ENCODE data around the gene LCN9. TPM values are rescaled to one million over a fixed set of nuclear protein-coding genes. Genes with fewer than 3 reads are reported as not detected.

LCN9 gene
- total RNA-seq, 1 experiment from 2014 or later, result not detected

DNA sequence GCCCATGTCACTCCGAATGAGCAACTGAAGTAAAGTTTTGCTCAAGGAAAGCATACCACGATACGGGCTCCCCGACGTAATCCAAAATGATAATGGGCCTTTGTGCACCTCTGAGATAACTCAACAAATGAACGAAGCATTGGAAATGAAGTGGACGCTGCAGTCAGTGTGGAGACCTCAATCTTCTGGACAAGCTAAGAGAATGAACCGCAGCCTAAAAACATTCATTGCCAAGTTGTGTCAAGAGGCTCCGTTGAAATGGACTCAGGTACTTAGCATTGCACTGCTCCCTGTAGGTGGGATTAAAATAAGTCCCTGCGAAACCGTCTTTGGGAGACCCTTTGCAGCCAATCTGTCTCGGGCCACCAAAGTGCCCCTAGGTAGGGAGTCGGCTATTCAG lies 3.9 kb upstream of the LCN9 start:
- H3K27me3 ChIP-seq (ENCODE audit: low read length), result peaks cover 13% of the 10 kb centered on the region
- no peak for ATAC-seq
- no TSS peak for BruUV-seq (replicated peaks)
- H3K4me3 ChIP-seq (ENCODE audit: low read length), result no peak overlapping the region
- no peaks in the 10 kb centered on the region for H3K36me3 ChIP-seq (ENCODE audit: low read depth, low read length)
- no peak overlapping the region for H3K9ac ChIP-seq (ENCODE audit: low read length)
- H3K4me2 ChIP-seq (ENCODE audit: low read length), result no peak overlapping the region
- H3K9me2 ChIP-seq (replicated peaks; ENCODE audit: low read length), result no peaks in the 10 kb centered on the region
- H3K27ac ChIP-seq (ENCODE audit: low read length), result no peak overlapping the region
- H2AFZ ChIP-seq (ENCODE audit: low read length), result no peak overlapping the region
- DNase-seq, result no peak
- no peaks in the 10 kb centered on the region for H3K9me3 ChIP-seq (ENCODE audit: low read length)
- H4K20me1 ChIP-seq (ENCODE audit: low read length), result no peaks in the 10 kb centered on the region
- H3F3A ChIP-seq (ENCODE audit: low read length, unreplicated experiment), result no peaks in the 10 kb centered on the region
- no peak for TF ChIP-seq EZH2 (IDR thresholded peaks at IDR 0.05; ENCODE audit: low read length, unreplicated experiment)
- TF ChIP-seq, protein P1, sequence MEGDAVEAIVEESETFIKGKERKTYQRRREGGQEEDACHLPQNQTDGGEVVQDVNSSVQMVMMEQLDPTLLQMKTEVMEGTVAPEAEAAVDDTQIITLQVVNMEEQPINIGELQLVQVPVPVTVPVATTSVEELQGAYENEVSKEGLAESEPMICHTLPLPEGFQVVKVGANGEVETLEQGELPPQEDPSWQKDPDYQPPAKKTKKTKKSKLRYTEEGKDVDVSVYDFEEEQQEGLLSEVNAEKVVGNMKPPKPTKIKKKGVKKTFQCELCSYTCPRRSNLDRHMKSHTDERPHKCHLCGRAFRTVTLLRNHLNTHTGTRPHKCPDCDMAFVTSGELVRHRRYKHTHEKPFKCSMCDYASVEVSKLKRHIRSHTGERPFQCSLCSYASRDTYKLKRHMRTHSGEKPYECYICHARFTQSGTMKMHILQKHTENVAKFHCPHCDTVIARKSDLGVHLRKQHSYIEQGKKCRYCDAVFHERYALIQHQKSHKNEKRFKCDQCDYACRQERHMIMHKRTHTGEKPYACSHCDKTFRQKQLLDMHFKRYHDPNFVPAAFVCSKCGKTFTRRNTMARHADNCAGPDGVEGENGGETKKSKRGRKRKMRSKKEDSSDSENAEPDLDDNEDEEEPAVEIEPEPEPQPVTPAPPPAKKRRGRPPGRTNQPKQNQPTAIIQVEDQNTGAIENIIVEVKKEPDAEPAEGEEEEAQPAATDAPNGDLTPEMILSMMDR (conservative IDR thresholded peaks at IDR 0.05; ENCODE audit: low read depth, low read length), result no peak
- TF ChIP-seq EZH2phosphoT487 (IDR thresholded peaks at IDR 0.05; ENCODE audit: borderline replicate concordance, low read length), result no peak
- ChIA-PET CTCF (no interaction called here), POLR2A (ENCODE audit: unreplicated experiment) (no interaction called here)
- intact Hi-C loops (cut with micrococcal nuclease), result no loop called here
- H3K4me1 ChIP-seq (ENCODE audit: insufficient read depth, low read length), result no peaks in the 10 kb centered on the region
- no peaks in the 10 kb centered on the region for H3K79me2 ChIP-seq (ENCODE audit: low read length)

DNA sequence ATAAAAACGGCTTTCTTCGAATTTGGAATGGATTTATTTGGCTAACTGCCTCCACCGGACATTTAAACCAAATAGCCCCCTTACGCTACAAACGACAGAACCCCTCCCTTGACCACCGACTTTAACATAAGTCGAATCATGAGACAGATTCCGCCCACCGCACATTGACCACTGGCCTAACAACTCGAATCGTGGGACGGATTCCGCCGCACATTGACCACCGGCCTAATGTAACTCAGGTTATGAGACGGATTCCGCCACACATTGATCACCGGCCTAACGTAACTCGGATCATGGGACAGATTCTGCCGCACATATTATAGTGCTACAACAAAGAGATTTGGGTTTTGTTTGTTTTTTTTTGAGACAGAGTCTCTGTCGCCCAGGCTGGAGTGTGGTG lies 2.7 kb upstream of the LCN9 start:
- Histone ChIP-seq H3K27ac (ENCODE audit: low read length) (no peak overlapping the region), H3K9me3 (ENCODE audit: low read length) (no peaks in the 10 kb centered on the region), H3K27me3 (ENCODE audit: low read length) (peaks cover 10% of the 10 kb centered on the region; the same call in 1 of the 2 replicates), H3K9ac (ENCODE audit: low read length) (no peak overlapping the region), H3K9me2 (replicated peaks; ENCODE audit: low read length) (no peaks in the 10 kb centered on the region), H3K36me3 (ENCODE audit: low read depth, low read length) (no peaks in the 10 kb centered on the region), H3K4me2 (ENCODE audit: low read length) (no peak overlapping the region), H3F3A (ENCODE audit: low read length, unreplicated experiment) (no peaks in the 10 kb centered on the region), H3K4me3 (ENCODE audit: low read length) (no peak overlapping the region), H3K79me2 (ENCODE audit: low read length) (no peaks in the 10 kb centered on the region), H4K20me1 (ENCODE audit: low read length) (no peaks in the 10 kb centered on the region), H3K4me1 (ENCODE audit: insufficient read depth, low read length) (no peaks in the 10 kb centered on the region), H2AFZ (ENCODE audit: low read length) (no peak overlapping the region)
- ChIA-PET CTCF (no interaction called here), POLR2A (ENCODE audit: unreplicated experiment) (no interaction called here)
- DNase-seq (no peak), ATAC-seq (no peak)
- no TSS peak for BruUV-seq (replicated peaks)
- intact Hi-C loops (cut with micrococcal nuclease), result no loop called here
- TF ChIP-seq, protein P1 (conservative IDR thresholded peaks at IDR 0.05; ENCODE audit: low read depth, low read length), result no peak
- TF ChIP-seq EZH2 (IDR thresholded peaks at IDR 0.05; ENCODE audit: low read length, unreplicated experiment) (no peak), EZH2phosphoT487 (IDR thresholded peaks at IDR 0.05; ENCODE audit: borderline replicate concordance, low read length) (no peak)

DNA sequence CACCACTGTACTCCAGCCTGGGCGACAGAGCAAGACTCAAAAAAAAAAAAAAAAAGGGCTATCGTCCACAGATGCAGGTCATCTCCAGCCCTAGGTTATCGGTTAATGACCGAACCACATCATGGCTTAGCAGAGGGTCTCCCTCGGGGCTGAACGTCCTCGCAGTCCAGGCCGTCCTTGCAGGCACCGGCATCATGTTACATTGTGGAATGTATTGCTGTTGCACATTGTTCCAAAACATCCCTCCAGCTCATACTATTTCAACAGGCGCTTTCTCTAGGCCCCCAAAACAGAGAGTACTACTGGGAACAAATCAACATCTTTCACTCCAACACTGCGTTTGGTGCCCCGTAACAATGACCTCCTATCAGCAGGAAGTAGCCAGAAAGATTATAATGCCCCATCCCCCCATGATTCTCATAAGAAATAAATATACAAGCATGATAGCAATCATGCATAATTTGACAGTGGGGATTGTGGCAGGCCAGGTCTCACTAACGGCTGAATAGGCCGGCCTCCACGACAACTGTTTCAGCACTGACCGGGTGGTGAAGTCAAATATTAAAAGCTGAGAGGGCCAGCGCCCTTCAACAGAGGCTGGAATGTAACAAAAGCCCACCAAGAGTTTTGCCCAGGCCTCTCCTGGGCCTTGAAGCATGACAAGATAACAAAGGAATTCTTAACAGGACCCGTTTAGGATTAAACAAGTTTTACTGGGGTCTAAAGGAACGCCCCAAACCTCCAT lies 1.1 kb upstream of the LCN9 start:
- intact Hi-C loops (cut with micrococcal nuclease), result no loop called here
- no peaks in the 10 kb centered on the region for H3F3A ChIP-seq (ENCODE audit: low read length, unreplicated experiment)
- peaks cover 13% of the 10 kb centered on the region; the same call in 1 of the 2 replicates for H3K27me3 ChIP-seq (ENCODE audit: low read length)
- H3K4me1 ChIP-seq (ENCODE audit: insufficient read depth, low read length), result no peaks in the 10 kb centered on the region
- H3K9me3 ChIP-seq (ENCODE audit: low read length), result no peaks in the 10 kb centered on the region
- TF ChIP-seq EZH2 (IDR thresholded peaks at IDR 0.05; ENCODE audit: low read length, unreplicated experiment) (no peak), EZH2phosphoT487 (IDR thresholded peaks at IDR 0.05; ENCODE audit: borderline replicate concordance, low read length) (no peak)
- TF ChIP-seq, protein P1 (conservative IDR thresholded peaks at IDR 0.05; ENCODE audit: low read depth, low read length), result no peak
- ChIA-PET CTCF (no interaction called here), POLR2A (ENCODE audit: unreplicated experiment) (no interaction called here)
- no TSS peak for BruUV-seq (replicated peaks)
- no peak overlapping the region for H2AFZ ChIP-seq (ENCODE audit: low read length)
- H3K79me2 ChIP-seq (ENCODE audit: low read length), result no peaks in the 10 kb centered on the region
- ATAC-seq (no peak), DNase-seq (no peak)
- no peaks in the 10 kb centered on the region for H3K36me3 ChIP-seq (ENCODE audit: low read depth, low read length)
- H3K4me2 ChIP-seq (ENCODE audit: low read length), result no peak overlapping the region
- no peak overlapping the region for H3K27ac ChIP-seq (ENCODE audit: low read length)
- H3K9me2 ChIP-seq (replicated peaks; ENCODE audit: low read length), result no peaks in the 10 kb centered on the region
- no peak overlapping the region for H3K9ac ChIP-seq (ENCODE audit: low read length)
- H3K4me3 ChIP-seq (ENCODE audit: low read length), result no peak overlapping the region
- no peaks in the 10 kb centered on the region for H4K20me1 ChIP-seq (ENCODE audit: low read length)
